GM23338 (cell line): ENCODE data around the gene EYS. TPM values are rescaled to one million over a fixed set of nuclear protein-coding genes. Genes with fewer than 3 reads are reported as not detected.

Experiments used
- ATAC-seq: fragments of 200-7000 bp; cut with Tn5 transposase; 3 replicates; pipeline ENCODE4 v1.9.1; 2020
- DNase-seq: peaks from one replicate; pipeline ENCODE4 v3.0.0-alpha.2; 2015; ENCODE audit warnings: low spot score
- H2AFZ ChIP-seq: fragments of 200-600 bp; sonication (generic); 2 replicates; pipeline ENCODE4 v1.8.0; 2016; ENCODE audit warnings: antibody characterized with exemption, mild to moderate bottlenecking, moderate library complexity
- H3F3A ChIP-seq: fragments of 200-600 bp; sonication (generic); replicated peaks from 2 replicates; pipeline ENCODE4 v1.8.0; 2017; ENCODE audit warnings: antibody characterized with exemption, mixed run types, low read depth
- H3K27ac ChIP-seq: fragments of 200-600 bp; sonication (generic); 2 replicates; pipeline ENCODE4 v1.6.1; 2016; ENCODE audit warnings: low read depth
- H3K27me3 ChIP-seq: fragments of 200-600 bp; sonication (generic); 2 replicates; pipeline ENCODE4 v1.8.0; 2016; ENCODE audit warnings: mild to moderate bottlenecking, mixed run types, moderate library complexity; ENCODE audit not compliant: insufficient read depth
- H3K36me3 ChIP-seq: fragments of 200-600 bp; sonication (generic); 2 replicates; pipeline ENCODE4 v1.8.0; 2016; ENCODE audit warnings: mild to moderate bottlenecking; ENCODE audit not compliant: insufficient read depth
- H3K4me1 ChIP-seq: fragments of 200-600 bp; sonication (generic); 2 replicates; pipeline ENCODE4 v1.8.0; 2016; ENCODE audit warnings: mild to moderate bottlenecking, moderate library complexity; ENCODE audit not compliant: insufficient read depth
- H3K4me2 ChIP-seq: fragments of 200-600 bp; sonication (generic); 2 replicates; pipeline ENCODE4 v1.7.1; 2017; ENCODE audit warnings: mixed run types
- H3K4me3 ChIP-seq: fragments of 200-600 bp; sonication (generic); 2 replicates; pipeline ENCODE4 v1.6.1; 2016; ENCODE audit warnings: mixed run types
- H3K79me2 ChIP-seq: fragments of 200-600 bp; sonication (generic); replicated peaks from 2 replicates; pipeline ENCODE4 v1.8.0; 2017; ENCODE audit warnings: mild to moderate bottlenecking; ENCODE audit not compliant: insufficient read depth
- H3K9me2 ChIP-seq: fragments of 200-600 bp; sonication (generic); 2 replicates; pipeline ENCODE4 v1.8.0; 2017; ENCODE audit not compliant: insufficient read depth
- H4K20me1 ChIP-seq: fragments of 200-600 bp; sonication (generic); replicated peaks from 2 replicates; pipeline ENCODE4 v1.8.0; 2017; ENCODE audit warnings: mild to moderate bottlenecking; ENCODE audit not compliant: insufficient read depth
- H3K27ac Mint-ChIP-seq: 2 replicates; pipeline ENCODE4 v1.8.0; 2020; ENCODE audit warnings: inconsistent platforms, mild to moderate bottlenecking, moderate library complexity, mixed read lengths
- H3K27me3 Mint-ChIP-seq: 3 replicates; pipeline ENCODE4 v1.8.0; 2022; ENCODE audit warnings: low read depth, mild to moderate bottlenecking, moderate library complexity, mixed read lengths, inconsistent platforms; ENCODE audit not compliant: insufficient read depth, poor library complexity
- H3K36me3 Mint-ChIP-seq: 3 replicates; pipeline ENCODE4 v1.8.0; 2021; ENCODE audit warnings: low read depth, mild to moderate bottlenecking, inconsistent platforms, moderate library complexity, mixed read lengths
- H3K4me1 Mint-ChIP-seq: 3 replicates; pipeline ENCODE4 v1.8.0; 2020; ENCODE audit warnings: mild to moderate bottlenecking, inconsistent platforms, mixed read lengths
- H3K4me3 Mint-ChIP-seq: 3 replicates; pipeline ENCODE4 v1.8.0; 2021; ENCODE audit warnings: moderate library complexity, mild to moderate bottlenecking, inconsistent platforms, mixed read lengths
- H3K9me3 Mint-ChIP-seq: 3 replicates; pipeline ENCODE4 v1.8.0; 2020; ENCODE audit warnings: moderate library complexity, mild to moderate bottlenecking, inconsistent platforms, mixed read lengths
- CREB1 ChIP-seq: fragments of 250-450 bp; sonication (Bioruptor Pico); IDR thresholded peaks from 2 replicates; pipeline ENCODE4 v1.5.0; 2020; ENCODE audit warnings: low read depth, mild to moderate bottlenecking, moderate library complexity
- ETS1 ChIP-seq: IDR thresholded peaks from 2 replicates; pipeline ENCODE4 v1.6.1; 2016; ENCODE audit warnings: antibody characterized with exemption
- EZH2 ChIP-seq: fragments of 200-600 bp; sonication (generic); IDR thresholded peaks from one replicate; pipeline ENCODE4 v1.8.0; 2017; ENCODE audit warnings: antibody characterized with exemption, mild to moderate bottlenecking, low read depth; ENCODE audit not compliant: unreplicated experiment
- EZH2phosphoT487 ChIP-seq: fragments of 200-600 bp; sonication (generic); IDR thresholded peaks from one replicate; pipeline ENCODE4 v1.8.1; 2018; ENCODE audit warnings: antibody characterized with exemption; ENCODE audit not compliant: unreplicated experiment
- JUNB ChIP-seq: IDR thresholded peaks from one replicate; pipeline ENCODE4 v1.6.1; 2016; ENCODE audit warnings: antibody characterized with exemption; ENCODE audit not compliant: unreplicated experiment
- NANOG ChIP-seq: IDR thresholded peaks from 2 replicates; pipeline ENCODE4 v1.6.1; 2016; ENCODE audit warnings: antibody characterized with exemption, borderline replicate concordance
- POLR2AphosphoS5 ChIP-seq: IDR thresholded peaks from 2 replicates; pipeline ENCODE4 v1.6.1; 2016; ENCODE audit warnings: antibody characterized with exemption, low read depth
- STAT1 ChIP-seq: IDR thresholded peaks from one replicate; pipeline ENCODE4 v1.6.1; 2016; ENCODE audit warnings: antibody characterized with exemption; ENCODE audit not compliant: unreplicated experiment
- ZNF114 ChIP-seq: fragments of 250-450 bp; sonication (Bioruptor Pico); IDR thresholded peaks from 2 replicates; pipeline ENCODE4 v1.5.0; 2020; ENCODE audit warnings: mild to moderate bottlenecking, moderate library complexity
- ZNF331 ChIP-seq: fragments of 250-450 bp; sonication (Bioruptor Pico); IDR thresholded peaks from 2 replicates; pipeline ENCODE4 v1.5.0; 2020; ENCODE audit warnings: low read depth, mild to moderate bottlenecking, moderate library complexity
- polyA plus RNA-seq: library from polyadenylated mRNA; unstranded; fragments of >200 nt; fragmentation: Nextera tagmentation; extraction: Ambion mirVana; gene quantifications from 2 replicates; pipeline ENCODE4 v1.2.1, GENCODE V29; 2016
- total RNA-seq: library from RNA; depleted of rRNA; stranded (reverse); fragments of >200 nt; shearing (Covaris generic); gene quantifications from 2 replicates; pipeline ENCODE4 v1.2.3, GENCODE V29; 2014
- TF ChIP-seq, protein P1 (sequence below): IDR thresholded peaks from one replicate; pipeline ENCODE4 v1.6.1; 2018; ENCODE audit warnings: antibody characterized with exemption; ENCODE audit not compliant: unreplicated experiment
- TF ChIP-seq, protein P2 (sequence below), 2 experiments: fragments of 200-600 bp in 1 of 2; sonication (generic) in 1 of 2; conservative IDR thresholded peaks; 2 replicates each; pipeline versions ENCODE4 v1.5.1 to v1.6.1; 2016 to 2017; ENCODE audit warnings: antibody characterized with exemption in 2 of 2, low read depth in 2 of 2, mild to moderate bottlenecking in 2 of 2, moderate library complexity in 1 of 2
- TF ChIP-seq, protein P3 (sequence below): fragments of 250-450 bp; sonication (Bioruptor Pico); IDR thresholded peaks from 2 replicates; pipeline ENCODE4 v1.5.0; 2020; ENCODE audit warnings: mild to moderate bottlenecking, moderate library complexity

EYS gene
- total and polyA plus RNA-seq, 2 experiments from 2014 or later = 0.38 to 0.52 TPM

GRCh38 chr6:64293298-64293697 lies 1413.7 kb downstream of the EYS start:
- H3K4me1 ChIP-seq = no peaks in the 10 kb centered on the region
- H3K27ac ChIP-seq = no peak overlapping the region
- H3K9me2 ChIP-seq = no peaks in the 10 kb centered on the region
- DNase-seq (no peak), ATAC-seq (no peak)
- TF ChIP-seq ZNF331 (CRISPR knock-in tag) (no peak), STAT1 (no peak), EZH2 (no peak), CREB1 (CRISPR knock-in tag) (no peak), EZH2phosphoT487 (no peak), NANOG (no peak), ZNF114 (no peak), JUNB (no peak), POLR2AphosphoS5 (no peak), ETS1 (no peak)
- TF ChIP-seq, protein P1, sequence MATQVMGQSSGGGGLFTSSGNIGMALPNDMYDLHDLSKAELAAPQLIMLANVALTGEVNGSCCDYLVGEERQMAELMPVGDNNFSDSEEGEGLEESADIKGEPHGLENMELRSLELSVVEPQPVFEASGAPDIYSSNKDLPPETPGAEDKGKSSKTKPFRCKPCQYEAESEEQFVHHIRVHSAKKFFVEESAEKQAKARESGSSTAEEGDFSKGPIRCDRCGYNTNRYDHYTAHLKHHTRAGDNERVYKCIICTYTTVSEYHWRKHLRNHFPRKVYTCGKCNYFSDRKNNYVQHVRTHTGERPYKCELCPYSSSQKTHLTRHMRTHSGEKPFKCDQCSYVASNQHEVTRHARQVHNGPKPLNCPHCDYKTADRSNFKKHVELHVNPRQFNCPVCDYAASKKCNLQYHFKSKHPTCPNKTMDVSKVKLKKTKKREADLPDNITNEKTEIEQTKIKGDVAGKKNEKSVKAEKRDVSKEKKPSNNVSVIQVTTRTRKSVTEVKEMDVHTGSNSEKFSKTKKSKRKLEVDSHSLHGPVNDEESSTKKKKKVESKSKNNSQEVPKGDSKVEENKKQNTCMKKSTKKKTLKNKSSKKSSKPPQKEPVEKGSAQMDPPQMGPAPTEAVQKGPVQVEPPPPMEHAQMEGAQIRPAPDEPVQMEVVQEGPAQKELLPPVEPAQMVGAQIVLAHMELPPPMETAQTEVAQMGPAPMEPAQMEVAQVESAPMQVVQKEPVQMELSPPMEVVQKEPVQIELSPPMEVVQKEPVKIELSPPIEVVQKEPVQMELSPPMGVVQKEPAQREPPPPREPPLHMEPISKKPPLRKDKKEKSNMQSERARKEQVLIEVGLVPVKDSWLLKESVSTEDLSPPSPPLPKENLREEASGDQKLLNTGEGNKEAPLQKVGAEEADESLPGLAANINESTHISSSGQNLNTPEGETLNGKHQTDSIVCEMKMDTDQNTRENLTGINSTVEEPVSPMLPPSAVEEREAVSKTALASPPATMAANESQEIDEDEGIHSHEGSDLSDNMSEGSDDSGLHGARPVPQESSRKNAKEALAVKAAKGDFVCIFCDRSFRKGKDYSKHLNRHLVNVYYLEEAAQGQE = no peak
- TF ChIP-seq, protein P2, sequence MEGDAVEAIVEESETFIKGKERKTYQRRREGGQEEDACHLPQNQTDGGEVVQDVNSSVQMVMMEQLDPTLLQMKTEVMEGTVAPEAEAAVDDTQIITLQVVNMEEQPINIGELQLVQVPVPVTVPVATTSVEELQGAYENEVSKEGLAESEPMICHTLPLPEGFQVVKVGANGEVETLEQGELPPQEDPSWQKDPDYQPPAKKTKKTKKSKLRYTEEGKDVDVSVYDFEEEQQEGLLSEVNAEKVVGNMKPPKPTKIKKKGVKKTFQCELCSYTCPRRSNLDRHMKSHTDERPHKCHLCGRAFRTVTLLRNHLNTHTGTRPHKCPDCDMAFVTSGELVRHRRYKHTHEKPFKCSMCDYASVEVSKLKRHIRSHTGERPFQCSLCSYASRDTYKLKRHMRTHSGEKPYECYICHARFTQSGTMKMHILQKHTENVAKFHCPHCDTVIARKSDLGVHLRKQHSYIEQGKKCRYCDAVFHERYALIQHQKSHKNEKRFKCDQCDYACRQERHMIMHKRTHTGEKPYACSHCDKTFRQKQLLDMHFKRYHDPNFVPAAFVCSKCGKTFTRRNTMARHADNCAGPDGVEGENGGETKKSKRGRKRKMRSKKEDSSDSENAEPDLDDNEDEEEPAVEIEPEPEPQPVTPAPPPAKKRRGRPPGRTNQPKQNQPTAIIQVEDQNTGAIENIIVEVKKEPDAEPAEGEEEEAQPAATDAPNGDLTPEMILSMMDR (conservative IDR thresholded peaks at IDR 0.05; ENCODE audit: low read depth in 2 of 2) = no peak
- TF ChIP-seq, protein P3, sequence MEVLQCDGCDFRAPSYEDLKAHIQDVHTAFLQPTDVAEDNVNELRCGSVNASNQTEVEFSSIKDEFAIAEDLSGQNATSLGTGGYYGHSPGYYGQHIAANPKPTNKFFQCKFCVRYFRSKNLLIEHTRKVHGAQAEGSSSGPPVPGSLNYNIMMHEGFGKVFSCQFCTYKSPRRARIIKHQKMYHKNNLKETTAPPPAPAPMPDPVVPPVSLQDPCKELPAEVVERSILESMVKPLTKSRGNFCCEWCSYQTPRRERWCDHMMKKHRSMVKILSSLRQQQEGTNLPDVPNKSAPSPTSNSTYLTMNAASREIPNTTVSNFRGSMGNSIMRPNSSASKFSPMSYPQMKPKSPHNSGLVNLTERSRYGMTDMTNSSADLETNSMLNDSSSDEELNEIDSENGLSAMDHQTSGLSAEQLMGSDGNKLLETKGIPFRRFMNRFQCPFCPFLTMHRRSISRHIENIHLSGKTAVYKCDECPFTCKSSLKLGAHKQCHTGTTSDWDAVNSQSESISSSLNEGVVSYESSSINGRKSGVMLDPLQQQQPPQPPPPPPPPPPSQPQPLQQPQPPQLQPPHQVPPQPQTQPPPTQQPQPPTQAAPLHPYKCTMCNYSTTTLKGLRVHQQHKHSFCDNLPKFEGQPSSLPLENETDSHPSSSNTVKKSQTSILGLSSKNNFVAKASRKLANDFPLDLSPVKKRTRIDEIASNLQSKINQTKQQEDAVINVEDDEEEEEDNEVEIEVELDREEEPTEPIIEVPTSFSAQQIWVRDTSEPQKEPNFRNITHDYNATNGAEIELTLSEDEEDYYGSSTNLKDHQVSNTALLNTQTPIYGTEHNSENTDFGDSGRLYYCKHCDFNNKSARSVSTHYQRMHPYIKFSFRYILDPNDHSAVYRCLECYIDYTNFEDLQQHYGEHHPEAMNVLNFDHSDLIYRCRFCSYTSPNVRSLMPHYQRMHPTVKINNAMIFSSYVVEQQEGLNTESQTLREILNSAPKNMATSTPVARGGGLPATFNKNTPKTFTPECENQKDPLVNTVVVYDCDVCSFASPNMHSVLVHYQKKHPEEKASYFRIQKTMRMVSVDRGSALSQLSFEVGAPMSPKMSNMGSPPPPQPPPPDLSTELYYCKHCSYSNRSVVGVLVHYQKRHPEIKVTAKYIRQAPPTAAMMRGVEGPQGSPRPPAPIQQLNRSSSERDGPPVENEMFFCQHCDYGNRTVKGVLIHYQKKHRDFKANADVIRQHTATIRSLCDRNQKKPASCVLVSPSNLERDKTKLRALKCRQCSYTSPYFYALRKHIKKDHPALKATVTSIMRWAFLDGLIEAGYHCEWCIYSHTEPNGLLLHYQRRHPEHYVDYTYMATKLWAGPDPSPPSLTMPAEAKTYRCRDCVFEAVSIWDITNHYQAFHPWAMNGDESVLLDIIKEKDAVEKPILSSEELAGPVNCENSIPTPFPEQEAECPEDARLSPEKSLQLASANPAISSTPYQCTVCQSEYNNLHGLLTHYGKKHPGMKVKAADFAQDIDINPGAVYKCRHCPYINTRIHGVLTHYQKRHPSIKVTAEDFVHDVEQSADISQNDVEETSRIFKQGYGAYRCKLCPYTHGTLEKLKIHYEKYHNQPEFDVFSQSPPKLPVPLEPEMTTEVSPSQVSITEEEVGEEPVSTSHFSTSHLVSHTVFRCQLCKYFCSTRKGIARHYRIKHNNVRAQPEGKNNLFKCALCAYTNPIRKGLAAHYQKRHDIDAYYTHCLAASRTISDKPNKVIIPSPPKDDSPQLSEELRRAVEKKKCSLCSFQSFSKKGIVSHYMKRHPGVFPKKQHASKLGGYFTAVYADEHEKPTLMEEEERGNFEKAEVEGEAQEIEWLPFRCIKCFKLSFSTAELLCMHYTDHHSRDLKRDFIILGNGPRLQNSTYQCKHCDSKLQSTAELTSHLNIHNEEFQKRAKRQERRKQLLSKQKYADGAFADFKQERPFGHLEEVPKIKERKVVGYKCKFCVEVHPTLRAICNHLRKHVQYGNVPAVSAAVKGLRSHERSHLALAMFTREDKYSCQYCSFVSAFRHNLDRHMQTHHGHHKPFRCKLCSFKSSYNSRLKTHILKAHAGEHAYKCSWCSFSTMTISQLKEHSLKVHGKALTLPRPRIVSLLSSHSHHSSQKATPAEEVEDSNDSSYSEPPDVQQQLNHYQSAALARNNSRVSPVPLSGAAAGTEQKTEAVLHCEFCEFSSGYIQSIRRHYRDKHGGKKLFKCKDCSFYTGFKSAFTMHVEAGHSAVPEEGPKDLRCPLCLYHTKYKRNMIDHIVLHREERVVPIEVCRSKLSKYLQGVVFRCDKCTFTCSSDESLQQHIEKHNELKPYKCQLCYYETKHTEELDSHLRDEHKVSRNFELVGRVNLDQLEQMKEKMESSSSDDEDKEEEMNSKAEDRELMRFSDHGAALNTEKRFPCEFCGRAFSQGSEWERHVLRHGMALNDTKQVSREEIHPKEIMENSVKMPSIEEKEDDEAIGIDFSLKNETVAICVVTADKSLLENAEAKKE (CRISPR knock-in tag) = no peak
- no peak overlapping the region for H3K4me3 ChIP-seq
- peaks cover 4% of the 10 kb centered on the region; the same call in 2 of the 3 replicates for H3K36me3 Mint-ChIP-seq
- H3K27ac Mint-ChIP-seq = no peak overlapping the region
- no peaks in the 10 kb centered on the region for H3K79me2 ChIP-seq
- no peaks in the 10 kb centered on the region for H3K27me3 ChIP-seq
- no peaks in the 10 kb centered on the region for H3K4me1 Mint-ChIP-seq
- no peaks in the 10 kb centered on the region for H4K20me1 ChIP-seq
- H2AFZ ChIP-seq = no peak overlapping the region
- H3K9me3 Mint-ChIP-seq = peaks cover 23% of the 10 kb centered on the region
- H3K4me2 ChIP-seq = no peak overlapping the region
- no peaks in the 10 kb centered on the region for H3F3A ChIP-seq
- 0 out of 2 replicates have a peak, but pooled peaks cover 3% of the 10 kb centered on the region for H3K36me3 ChIP-seq
- peaks cover 2% of the 10 kb centered on the region for H3K27me3 Mint-ChIP-seq
- no peak overlapping the region for H3K4me3 Mint-ChIP-seq
